ENCODE measurements around the gene CTCF. TPM values are rescaled to one million over a fixed set of nuclear protein-coding genes. Genes with fewer than 3 reads are reported as not detected.
A peak's percentile ranks its signal among the peaks of the same experiment; 100 is the strongest.

CTCF gene
- total RNA-seq, 4 donors from 2014 or later = 26.1 to 39.6 (median 31.8) TPM

DNA sequence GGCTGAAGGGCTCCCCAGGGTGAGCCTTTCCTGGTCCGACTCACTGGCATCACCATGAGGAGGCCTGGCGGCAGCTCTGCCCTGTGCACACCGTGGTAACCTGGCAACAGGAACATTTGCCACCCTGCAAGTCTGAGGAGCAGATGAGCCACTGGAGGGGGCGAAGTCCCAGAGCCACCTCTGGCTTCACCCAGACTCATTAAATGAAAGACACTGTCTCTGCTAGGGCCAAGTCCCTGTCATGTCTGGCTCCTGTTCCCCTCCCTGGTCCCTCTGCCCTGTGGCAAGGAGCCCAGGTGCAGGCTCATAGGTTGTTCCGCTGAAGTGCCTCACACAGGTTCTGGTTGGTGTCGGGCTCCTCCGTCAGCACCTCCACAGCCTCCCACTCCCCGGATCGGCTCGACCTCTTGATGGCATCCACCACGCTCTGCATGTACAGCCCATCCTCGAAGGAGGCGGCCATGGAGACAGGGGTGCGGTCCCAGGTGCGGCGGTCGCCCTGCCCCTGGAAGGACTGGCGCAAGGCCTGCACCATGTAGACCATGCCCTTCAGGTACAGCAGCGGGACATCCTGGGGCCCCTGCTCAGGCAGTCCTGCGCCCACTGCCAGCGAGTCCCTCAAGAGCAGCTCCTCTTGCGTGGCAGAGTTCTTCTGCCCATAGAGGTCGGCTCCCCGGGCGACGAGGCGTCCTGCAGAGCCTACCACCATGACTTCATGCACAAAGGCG is 112.7 kb downstream of the CTCF start:
- DNase-seq (ENCODE audit: low spot score in 2 of 2) = no peak
- Histone ChIP-seq H3K9me3 (no peaks in the 10 kb centered on the region), H3K4me3 (no peak overlapping the region), H3K27me3 (no peaks in the 10 kb centered on the region), H3K27ac (peak overlapping the region in 3 of 4 donors; percentile 68 to 91 (median 83)), H3K36me3 (peaks cover 0 to 16% (median 0%) of the 10 kb centered on the region in 3 donors), H3K4me1 (peaks cover 0 to 42% (median 16%) of the 10 kb centered on the region in 4 donors)
- 92 to 94% methylated on average over 15 to 28 of the region's 28 CpGs for WGBS, 2 donors
- TF ChIP-seq POLR2A (IDR thresholded peaks at IDR 0.05) (no peak), CTCF (IDR thresholded peaks at IDR 0.05) (no peak), EP300 (IDR thresholded peaks at IDR 0.05) (no peak)

DNA sequence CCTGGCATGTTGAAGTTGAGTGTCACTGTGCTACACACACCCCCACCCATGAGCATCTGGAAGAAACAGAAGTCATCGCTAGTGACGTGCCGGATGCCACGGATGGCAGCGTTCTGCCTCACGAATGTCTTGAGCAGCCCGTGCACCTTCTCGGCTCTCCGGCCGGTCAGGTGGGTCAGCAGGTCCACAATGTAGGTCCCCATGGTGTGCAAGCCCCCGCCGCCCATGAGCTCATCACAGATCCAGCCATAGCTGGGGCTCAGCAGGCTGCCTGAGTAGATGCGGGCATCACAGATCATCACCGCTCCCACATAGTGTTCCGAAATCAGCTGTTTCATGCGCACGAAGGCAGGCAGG is 113.2 kb downstream of the CTCF start:
- no peak overlapping the region for H3K4me3 ChIP-seq
- no peak for DNase-seq (ENCODE audit: low spot score in 2 of 2)
- H3K4me1 ChIP-seq = peaks cover 0 to 42% (median 16%) of the 10 kb centered on the region in 4 donors
- 92 to 97% methylated on average over 13 to 15 of the region's 17 CpGs for WGBS, 2 donors
- H3K9me3 ChIP-seq = no peaks in the 10 kb centered on the region
- no peaks in the 10 kb centered on the region for H3K27me3 ChIP-seq
- TF ChIP-seq EP300 (IDR thresholded peaks at IDR 0.05) (no peak), CTCF (IDR thresholded peaks at IDR 0.05) (no peak), POLR2A (IDR thresholded peaks at IDR 0.05) (no peak)
- no peak overlapping the region for H3K27ac ChIP-seq
- H3K36me3 ChIP-seq = peaks cover 0 to 20% (median 0%) of the 10 kb centered on the region in 3 donors

GRCh38 chr16:67675999-67676398 is 113.7 kb downstream of the CTCF start:
- WGBS, 2 donors = 89 to 94% methylated on average over 7 of the region's 7 CpGs
- peaks cover 0 to 23% (median 0%) of the 10 kb centered on the region in 3 donors for H3K36me3 ChIP-seq
- no peaks in the 10 kb centered on the region for H3K9me3 ChIP-seq
- no peak for TF ChIP-seq EP300 (IDR thresholded peaks at IDR 0.05)
- no peak for TF ChIP-seq CTCF (IDR thresholded peaks at IDR 0.05)
- no peak for TF ChIP-seq POLR2A (IDR thresholded peaks at IDR 0.05)
- no peak overlapping the region for H3K4me3 ChIP-seq
- peaks cover 0 to 42% (median 16%) of the 10 kb centered on the region in 4 donors for H3K4me1 ChIP-seq
- no peaks in the 10 kb centered on the region for H3K27me3 ChIP-seq
- DNase-seq (ENCODE audit: low spot score in 2 of 2) = no peak
- H3K27ac ChIP-seq = no peak overlapping the region

- 75 to 77% methylated on average over 4 of the region's 4 CpGs for WGBS, 2 donors
- Histone ChIP-seq H3K36me3 (peaks cover 0 to 25% (median 0%) of the 10 kb centered on the region in 3 donors), H3K4me3 (no peak overlapping the region), H3K4me1 (peaks cover 0 to 42% (median 16%) of the 10 kb centered on the region in 4 donors), H3K9me3 (no peaks in the 10 kb centered on the region), H3K27ac (peak overlapping the region in 1 of 4 donors; percentile 32), H3K27me3 (no peaks in the 10 kb centered on the region)
- DNase-seq (ENCODE audit: low spot score in 2 of 2) = no peak
- no peak for TF ChIP-seq EP300 (IDR thresholded peaks at IDR 0.05)
Measured at GRCh38 chr16:67676516-67676915, 114.2 kb downstream of the CTCF start.

- H3K4me1 ChIP-seq = peaks cover 0 to 42% (median 16%) of the 10 kb centered on the region in 4 donors
- TF ChIP-seq POLR2A (IDR thresholded peaks at IDR 0.05) (no peak), CTCF (IDR thresholded peaks at IDR 0.05) (no peak), EP300 (IDR thresholded peaks at IDR 0.05) (no peak)
- no peak overlapping the region for H3K4me3 ChIP-seq
- WGBS, 2 donors = 64 to 76% methylated on average over 8 of the region's 8 CpGs
- no peaks in the 10 kb centered on the region for H3K9me3 ChIP-seq
- DNase-seq (ENCODE audit: low spot score in 2 of 2) = no peak
- peak overlapping the region in 1 of 4 donors; percentile 32 for H3K27ac ChIP-seq
- H3K27me3 ChIP-seq = no peaks in the 10 kb centered on the region
- peaks cover 0 to 30% (median 0%) of the 10 kb centered on the region in 3 donors for H3K36me3 ChIP-seq
Measured at GRCh38 chr16:67676939-67677338, 114.6 kb downstream of the CTCF start.

Data from tibial nerve (tissue), 4 donors.